Hematopoietic multipotent progenitor cell treated with erythropoietin and hydrocortisone succinate and interleukin-3 and kit ligand, for 17 days (in vitro differentiated cells): Measurements from ENCODE around the gene ITPRID1.

Source experiments
- DNase-seq: peaks from one replicate; pipeline ENCODE4 v3.0.0-alpha.2; 2015; ENCODE audit warnings: low spot score

The ITPRID1 gene

DNA sequence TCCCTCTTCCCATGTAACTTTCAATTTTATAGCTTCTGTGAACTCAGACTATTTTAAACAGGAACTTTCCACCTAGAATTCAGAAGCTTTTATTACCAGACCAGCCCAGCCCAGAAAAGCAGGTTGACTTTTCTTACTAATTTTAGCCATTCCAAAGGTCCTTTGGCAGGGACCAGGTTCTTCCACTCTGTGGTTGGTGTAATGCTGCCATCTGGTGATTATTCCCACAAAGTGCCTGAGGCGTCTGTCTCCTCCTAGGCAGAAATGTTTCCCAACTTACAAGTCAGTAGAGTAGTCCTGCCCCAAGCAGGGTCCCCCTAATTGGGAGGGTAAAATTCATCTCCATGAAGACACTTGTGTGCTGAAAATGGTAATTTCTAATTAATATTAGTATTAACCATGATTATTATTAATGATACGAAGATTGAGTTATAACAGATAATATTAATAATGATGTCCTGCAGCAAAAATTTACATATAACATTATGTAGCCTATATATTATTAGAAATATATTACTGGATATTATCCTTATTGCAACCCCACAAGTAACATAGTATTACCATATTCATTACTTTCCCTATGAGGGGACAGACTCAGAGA is 120.1 kb downstream of the ITPRID1 start:
- no peak for DNase-seq

DNA sequence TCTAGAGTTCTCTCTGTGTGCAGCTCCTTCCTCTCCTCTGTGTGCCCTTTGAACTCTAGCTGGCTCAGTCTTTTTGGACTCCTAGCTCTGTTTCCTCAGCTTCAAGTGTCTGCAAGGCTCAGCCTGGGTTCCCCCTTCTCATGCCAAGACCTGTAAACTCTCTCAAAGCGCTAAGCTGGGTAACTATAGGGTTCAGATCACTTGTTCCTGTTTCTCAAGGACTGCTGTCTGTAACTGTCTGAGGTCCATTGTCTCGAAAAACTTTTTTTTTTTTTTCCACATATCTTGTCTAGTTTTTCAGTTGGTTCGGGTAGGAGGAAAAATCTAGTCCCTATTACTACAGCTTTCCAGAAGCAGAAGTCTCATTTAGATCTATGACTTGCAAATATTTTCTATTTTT is 126.5 kb downstream of the ITPRID1 start:
- DNase-seq = no peak

DNA sequence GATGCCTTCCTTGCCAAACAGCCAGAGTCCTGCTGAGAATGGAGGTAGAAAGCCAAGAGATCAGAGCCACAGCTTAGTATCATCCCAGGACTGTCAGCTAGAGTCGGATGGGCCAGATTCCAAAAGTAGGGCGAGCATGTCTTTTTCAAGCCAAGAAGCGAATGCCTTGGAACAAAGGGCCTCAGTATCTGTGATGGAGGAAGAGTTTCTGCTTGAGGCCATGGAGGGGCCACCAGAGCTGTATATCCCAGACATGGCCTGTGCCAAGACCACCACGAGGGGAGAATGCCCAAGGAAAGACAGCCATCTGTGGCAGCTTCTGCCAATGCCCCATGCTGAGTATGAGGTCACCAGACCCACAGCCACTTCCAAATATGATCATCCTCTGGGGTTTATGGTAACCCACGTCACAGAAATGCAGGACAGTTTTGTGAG is 128.8 kb downstream of the ITPRID1 start:
- DNase-seq = no peak

DNA sequence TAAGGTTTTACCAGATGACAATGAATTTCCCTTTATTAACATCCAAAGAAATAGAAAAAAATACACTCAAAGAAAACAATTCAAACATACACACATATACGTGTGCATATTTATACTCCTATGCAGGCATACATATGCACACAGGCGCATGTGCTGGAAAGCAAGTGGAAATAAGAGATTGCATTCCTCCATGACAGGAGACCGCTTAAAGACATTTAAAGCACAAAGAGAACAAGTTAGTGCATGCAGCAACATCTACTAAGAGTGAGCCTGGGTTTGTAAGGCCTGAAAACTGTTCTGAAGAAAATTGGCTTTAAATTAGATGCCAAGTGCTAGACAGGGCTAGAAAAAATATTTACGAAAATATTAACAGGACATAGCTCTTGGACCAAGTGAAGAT is 133.1 kb downstream of the ITPRID1 start:
- DNase-seq = no peak

DNA sequence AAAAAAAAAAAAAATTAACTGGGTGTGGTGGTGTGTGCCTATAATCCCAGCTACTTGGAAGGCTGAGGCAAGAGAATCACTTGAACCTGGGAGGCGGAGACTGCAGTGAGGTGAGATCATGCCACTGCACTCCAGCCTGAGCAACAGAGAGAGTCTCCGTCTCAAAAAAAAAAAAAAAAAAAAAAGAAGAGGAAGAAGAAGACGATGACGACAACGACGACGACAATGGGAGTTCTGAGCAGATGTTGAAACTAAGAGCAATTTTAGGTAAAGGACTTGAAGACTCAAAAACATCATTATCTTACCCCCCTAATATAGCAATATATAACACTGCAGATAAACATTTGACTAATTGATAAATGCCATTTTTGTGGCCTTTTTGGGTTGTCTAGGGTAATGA is 133.6 kb downstream of the ITPRID1 start:
- DNase-seq = no peak

DNA sequence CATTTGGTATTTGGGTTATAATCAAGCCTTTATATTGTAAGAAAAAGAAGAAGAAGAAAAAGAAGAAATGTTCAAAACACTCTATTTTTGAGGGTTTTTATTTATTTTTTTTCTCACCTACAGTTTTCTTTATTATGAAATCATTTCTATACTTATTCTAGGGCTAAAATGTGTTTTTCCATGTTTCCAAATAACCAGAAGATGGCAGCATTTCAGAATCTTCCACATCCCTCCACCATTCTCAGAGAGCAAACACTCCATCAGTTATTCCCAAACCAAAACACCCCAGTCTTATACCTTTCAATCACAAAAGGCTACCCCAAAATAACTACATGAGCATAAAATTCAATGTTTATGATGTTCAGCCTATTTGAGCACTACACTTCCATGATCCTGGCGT is 134.4 kb downstream of the ITPRID1 start:
- DNase-seq = no peak

DNA sequence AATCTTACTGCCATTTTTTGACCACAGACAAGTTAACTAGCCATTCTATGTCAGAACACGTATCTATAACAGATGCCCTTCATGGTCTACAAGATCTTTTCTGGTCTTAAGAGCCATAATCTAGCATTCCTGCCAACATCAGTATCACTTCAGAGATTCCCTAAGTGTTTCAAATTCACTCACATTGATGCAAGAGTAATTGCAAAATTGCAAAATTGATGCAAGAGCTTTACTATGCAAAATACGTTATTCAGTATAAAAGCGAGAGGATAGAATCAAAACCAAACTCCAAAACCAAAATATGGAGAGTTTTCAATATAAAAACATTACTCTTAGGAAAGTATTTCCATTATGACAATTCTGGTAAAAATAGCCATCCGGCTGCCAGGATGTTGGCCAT is 135.0 kb downstream of the ITPRID1 start:
- no peak for DNase-seq

DNA sequence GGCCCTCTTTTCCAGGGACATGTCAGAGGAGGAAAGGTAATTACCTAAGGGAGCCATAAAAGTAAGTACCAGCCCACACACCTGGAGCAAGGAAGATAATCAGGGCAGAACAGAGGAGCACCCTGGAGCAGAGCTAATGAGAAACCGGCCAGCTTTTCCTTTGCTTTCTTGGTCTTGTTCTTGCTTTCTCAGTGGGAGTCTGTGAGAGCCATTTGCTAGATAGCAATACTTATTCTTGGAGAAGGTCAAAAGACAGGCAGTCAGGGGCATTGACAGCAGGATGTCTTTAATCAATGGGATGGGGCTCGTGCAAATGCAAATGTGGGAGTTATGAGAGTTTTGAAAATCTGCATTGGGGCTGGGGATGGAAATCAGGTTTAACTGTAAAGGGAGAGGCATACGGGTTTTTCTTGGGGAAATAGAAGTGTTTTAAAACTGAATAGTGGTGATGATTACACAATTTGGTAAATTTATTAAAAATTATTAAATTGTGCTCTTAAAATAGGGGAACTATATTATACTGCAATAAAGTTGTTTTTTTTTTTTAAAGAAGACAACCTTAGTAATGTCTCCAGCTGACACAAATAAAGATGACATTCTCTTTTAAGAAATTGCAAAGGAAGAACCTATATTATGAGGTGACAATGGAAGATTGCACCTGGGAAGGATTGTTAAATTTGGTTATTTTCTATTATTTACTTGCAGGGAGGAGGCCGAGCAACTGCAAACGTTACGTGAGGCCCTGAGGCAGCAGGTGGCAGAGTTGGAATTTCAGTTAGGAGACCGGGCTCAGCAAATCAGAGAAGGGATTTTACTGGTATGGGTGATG is 137.6 kb downstream of the ITPRID1 start:
- DNase-seq = no peak

DNA sequence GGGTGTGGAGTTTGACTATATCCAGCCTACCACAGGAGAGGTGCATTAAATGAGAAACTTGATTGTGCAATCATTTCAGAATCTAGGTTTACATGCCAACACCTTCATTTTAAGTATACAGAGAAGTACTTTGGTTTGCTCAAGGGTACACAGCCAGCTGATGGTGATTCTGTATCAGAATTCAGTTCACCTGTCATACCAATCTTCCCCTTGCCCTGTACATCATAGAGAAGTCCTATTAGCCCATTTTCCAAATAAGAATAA is 138.1 kb downstream of the ITPRID1 start:
- no peak for DNase-seq

DNA sequence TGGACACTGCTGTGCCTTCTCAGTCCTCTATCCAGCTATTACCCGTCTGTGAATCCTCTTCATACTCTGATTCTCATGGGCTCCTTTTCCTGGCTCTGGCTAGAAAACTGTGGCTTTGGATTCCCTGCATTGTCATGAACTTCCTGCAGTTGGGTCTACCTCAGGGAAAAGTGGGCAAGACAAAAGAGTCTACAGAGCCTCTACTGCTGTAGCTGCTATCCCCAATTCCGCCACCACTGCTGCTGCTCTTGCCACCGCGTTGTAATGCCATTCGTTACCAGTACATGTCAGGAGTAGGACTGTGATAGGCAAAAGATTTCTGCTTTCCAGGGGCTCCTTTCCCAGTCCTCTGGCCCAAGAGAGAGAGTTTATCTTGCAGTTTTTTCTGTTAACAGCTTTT is 149.2 kb downstream of the ITPRID1 start:
- DNase-seq = no peak

DNA sequence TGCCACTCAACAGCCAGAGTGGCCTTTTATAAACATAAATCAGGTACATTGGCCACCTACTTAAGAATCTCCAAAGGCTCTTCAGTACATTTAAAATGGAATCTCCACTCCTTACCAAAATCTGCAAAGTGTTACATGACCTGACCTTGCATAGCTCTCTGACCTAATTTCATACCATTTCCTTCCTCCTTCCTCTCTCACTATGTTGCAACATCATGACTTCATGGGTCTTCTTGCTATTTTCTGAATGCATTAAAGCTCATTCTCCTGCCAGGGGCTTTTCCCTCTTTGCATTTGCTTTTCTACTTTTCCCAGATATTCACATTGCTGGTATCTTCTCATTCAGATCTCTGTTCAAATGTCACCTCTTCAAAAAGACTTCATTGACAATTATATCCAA is 151.0 kb downstream of the ITPRID1 start:
- no peak for DNase-seq

DNA sequence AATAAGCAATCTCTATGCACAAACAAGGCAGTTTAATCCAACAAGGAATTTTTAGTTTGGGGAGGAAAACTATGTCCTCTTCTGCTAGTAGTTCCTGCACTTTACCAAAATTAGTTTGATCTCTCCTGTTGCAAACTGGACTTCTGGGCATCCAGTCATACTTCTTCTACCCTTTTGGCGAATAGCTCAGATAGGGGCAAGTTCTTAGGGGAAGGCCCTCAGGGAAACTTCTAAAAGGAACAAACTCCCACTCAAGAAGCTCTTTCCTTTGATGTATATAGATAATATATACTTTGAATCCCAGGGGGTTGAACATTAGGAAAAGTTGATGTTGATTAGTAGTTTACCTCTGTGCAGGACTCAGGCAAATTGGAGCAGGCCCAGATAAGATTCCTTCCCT is 151.7 kb downstream of the ITPRID1 start:
- DNase-seq = no peak

DNA sequence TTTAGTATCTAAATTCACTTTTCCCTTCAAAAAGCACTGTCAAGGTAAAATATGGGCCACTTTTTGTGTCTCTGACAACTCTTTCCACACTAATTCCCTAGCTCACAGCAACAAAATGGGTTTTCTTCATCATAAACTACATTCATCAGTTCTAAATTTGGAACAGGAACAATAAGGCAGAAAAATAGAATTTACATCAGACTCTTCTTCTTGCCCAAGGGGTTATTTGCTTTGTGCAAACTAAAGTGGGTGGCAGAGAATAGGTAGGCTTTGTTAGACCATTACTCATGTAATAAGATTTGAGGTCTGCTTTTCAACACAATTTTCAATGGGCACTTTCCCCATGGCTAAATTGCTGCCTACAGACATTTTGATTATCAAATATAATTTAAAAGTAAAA is 155.6 kb downstream of the ITPRID1 start:
- no peak for DNase-seq

DNA sequence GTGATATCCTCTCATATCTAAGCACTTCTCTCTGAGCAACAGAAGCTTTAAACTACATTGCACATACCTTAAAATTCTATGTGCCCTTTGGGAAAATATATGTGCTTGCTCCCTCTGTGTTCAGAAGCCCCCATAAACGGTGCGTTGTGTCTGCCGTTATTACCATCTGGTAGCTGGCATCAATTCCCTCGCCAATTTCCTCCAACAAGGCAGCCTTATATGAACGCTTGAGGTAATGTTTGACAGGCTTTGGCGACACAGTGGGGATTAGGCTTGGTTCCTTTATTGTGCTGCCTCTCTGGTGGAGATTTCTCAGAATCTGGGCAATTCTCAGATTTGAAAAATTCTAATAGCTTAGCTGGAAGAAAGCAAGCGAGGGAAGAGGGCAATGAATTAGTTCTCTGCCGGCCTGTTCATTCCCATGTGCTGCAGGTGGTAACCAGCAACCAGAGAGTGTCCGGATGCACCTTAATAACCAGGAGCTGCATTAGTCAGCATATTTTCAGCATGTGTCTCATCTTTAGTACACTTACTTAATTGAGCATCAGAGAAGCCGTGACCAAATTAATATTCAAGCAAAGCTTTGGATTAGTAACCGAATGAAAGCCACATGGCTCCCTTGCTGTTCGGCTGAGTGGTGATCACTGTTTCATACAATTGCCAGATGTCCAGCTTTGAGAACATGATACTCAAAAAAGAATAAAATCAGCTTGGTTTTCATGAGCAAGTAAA is 165.8 kb downstream of the ITPRID1 start:
- no peak for DNase-seq

DNA sequence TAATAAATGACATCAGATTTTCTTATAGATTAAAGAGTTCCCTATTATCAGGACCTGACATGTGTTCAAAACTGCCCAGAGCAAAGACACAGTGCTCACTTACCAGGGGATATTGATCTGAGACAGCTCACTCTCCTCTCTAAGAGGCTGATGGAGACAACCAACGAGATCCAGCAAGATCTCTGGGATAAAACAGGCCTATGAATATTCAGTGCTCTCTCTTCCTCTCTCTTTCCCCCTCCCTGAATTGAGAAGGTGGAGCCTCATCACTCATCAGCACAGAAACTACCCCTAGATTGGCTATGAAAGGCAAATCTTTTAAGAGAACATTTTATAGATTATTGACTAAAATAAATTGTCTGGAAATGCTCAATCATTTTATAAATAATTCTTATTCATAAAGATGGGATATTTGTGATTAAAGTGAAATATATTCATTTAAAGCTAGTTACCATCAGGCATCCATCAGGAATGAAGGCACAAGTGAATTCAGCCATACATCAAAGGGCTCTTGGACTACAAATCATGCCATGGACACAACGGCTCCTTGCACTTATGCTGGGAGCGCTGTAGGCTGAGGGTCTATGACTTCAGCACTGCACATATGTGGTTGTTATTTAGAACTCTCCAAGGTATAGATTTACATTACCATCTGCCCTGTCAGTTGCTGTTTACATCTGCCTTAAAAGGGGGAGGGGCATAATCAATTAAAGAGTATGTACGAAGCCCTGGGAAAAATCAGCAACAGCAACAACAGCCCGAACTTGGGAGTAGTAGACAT is 169.7 kb downstream of the ITPRID1 start:
- DNase-seq = no peak

DNA sequence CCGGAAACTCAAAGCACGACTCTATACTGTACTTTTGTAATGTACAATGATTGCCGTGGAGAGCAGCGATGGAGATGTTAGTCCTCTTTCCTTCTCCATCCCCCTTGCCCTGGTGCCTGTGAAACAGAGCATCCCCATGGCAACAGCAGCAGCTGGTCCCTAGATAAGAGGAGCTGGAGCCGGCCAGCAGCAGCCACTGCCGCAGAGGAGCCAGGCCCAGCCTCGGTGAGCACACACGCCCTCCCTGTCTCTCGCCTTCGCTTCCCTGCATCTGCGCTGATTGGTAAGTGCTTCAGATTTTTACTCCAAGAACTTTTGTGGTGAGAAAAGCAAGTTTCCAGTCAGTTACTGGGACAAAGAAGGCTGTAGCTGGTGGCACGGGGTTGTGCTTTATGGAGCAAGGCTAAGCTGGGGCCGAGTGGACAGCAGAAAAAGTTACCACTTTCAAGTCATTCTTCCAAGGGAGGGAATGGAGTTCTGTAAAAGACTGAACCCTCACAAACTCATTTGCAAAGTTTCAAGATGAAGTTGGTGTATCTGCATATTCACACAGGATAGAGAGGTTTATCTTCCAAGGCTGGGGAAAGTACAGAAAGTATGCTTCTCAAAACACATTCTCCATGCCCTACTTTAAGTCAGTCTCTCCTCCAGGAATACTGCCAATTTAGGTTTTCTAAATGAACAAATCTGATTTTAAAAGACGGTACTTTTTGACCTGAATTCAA is 173.3 kb downstream of the ITPRID1 start, which contains the start of gene PPP1R17:
TSS of gene PPP1R17 (plus strand) at position 192 of the 725 bp plus-strand sequence. CDS start 5,227 bp downstream, outside the sequence.
- no peak for DNase-seq

DNA sequence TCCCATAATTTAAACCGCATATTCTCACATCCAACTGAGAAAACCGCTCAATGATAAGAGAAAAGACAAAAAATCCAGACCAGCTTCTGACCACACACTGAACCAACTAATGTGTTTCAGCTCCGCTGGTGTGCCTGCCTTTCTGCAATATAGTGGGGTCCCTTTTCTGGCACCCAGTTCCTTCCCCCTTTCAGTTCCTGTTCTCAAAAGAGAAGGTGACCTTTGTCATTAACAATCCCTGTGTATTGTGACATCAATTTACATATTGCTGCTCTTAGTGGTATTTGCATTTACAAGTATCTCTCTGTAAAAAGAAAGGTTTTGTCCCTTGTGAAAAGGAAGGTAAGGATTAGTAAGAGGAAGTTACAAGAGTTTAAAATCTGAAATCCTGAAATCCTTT is 174.5 kb downstream of the ITPRID1 start:
- DNase-seq = no peak

DNA sequence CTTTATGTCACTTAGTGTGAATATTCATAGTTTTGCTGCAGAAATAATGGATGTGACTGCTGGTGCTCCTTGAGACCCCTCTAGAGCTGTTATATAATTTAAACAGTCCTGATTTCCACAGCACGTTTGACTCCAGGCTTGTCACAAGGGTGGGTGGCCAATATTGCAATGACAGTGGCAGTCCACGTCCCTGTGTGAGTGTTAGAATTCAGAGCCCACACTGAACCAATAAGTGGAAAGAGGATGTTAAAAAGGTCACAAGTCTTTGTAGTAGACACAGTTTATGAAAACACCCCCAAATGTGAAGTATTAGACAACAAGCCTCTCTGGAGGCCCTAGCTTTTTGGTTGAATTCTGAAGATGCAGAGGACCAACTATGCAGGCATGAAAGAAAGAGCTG is 175.1 kb downstream of the ITPRID1 start:
- DNase-seq = no peak

DNA sequence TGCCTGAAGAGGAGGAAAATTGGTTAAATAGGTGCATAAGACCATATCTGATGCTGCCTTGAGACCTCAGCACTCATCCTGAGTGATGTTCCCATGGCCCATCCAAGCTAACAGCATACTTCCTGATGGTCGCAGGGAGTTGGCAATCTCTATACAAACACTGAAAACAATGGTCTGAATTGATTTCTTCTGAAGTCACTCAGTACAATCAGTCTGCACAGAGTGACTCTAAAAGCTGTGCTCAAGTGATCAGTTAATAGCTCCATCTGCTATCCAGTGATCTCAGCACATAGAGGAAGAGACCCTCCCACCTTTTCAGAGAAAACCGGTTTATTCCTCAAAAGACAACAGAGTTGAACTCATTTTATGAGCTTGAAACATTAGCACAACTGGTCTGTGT is 177.0 kb downstream of the ITPRID1 start:
- no peak for DNase-seq

DNA sequence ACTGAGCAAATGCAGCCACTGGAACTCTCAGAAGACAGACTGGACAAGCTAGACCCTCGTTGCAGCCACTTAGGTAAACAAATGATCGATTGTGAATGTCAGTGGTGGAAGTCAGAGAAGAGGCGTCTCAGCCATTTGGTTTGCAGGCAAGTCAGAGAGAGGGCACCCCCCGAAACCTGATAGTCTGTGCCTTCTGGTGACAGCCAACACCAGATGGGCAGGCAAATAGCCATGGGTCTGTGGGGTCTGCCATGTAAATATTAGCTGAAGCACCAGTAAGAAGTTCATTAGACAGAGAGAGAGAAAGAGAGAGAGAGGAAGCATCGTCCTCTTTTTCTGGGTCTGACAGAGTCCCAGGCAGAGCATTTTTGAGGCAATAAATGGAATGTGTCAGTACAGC is 178.6 kb downstream of the ITPRID1 start:
- DNase-seq = no peak

DNA sequence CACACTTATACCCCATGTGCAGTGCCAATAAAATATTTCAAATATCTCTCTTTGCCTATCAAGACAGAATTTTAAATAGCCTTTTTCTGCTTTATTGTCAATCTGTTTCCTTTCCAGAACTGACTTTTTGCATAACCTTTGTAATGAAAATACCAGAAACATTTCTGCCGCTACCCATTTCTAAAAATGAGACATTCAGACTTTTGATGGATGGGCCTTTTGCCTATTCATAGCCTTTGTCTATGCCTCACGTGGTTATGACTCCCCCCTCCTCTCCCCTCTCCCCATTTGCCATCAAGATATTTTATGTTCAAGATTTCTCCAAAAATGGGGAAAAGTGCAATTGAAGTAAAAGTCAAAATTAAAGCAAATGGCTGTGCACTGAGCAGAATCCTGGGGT is 179.0 kb downstream of the ITPRID1 start:
- DNase-seq = no peak
